GM12892 (cell line): Measurements from ENCODE around the gene CLP1.

Source experiments
- POLR2A ChIP-seq: IDR thresholded peaks from 2 replicates; pipeline ENCODE4 v1.6.1; 2011; ENCODE audit warnings: low read depth, low read length, control low read depth
- POLR2AphosphoS5 ChIP-seq: IDR thresholded peaks from 2 replicates; pipeline ENCODE4 v1.6.1; 2011; ENCODE audit warnings: low read depth, low read length, control low read depth
- TAF1 ChIP-seq: IDR thresholded peaks from 2 replicates; pipeline ENCODE4 v1.6.1; 2011; ENCODE audit warnings: low read depth, mild to moderate bottlenecking, control low read depth, low read length, borderline replicate concordance

DNA sequence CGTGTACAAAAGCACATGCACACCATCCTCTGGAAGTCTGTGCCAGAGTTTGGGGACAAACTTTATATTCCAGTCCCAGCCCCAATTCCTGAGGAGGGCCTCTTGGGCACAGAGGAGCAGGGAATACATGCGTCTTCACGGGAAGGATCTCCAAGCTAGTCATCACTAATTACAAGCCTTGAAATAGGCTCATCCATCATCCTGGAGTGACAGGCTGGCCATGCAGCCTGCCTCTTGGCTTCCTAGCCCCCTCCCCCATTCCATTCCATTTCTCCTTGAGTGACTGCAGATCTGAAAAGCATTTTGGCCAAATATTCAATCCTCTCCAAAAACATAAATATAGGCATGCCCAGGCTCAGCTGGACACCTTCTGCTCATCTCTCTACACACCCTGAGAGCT, 35.3 kb upstream of the CLP1 start:
- TF ChIP-seq POLR2A (no peak), POLR2AphosphoS5 (no peak), TAF1 (no peak)
